H1 (cell line): Measurements from ENCODE around the gene TRIP13. TPM values are rescaled to one million over a fixed set of nuclear protein-coding genes. Genes with fewer than 3 reads are reported as not detected.
"Not testable (repeated sequence)": the region's sequence is repeated elsewhere in the genome, so short reads cannot be mapped to it uniquely, and the experiment has no call there.

Source experiments
- CTCF ChIA-PET: fragments of 300-600 bp; sonication (Branson Sonifier 250); formaldehyde crosslinking; loops from one replicate; lab custom pipeline; 2021; ENCODE audit not compliant: partially characterized antibody; lab: Charles Lee
- POLR2A ChIA-PET: fragments of 300-600 bp; sonication (Branson Sonifier 250); formaldehyde crosslinking; loops from one replicate; lab custom pipeline; 2021; ENCODE audit warnings: inconsistent platforms; ENCODE audit not compliant: partially characterized antibody; lab: Charles Lee
- DNase-seq, 2 experiments: peaks; one replicate each; pipeline versions ENCODE4 v3.0.0 to v3.0.0-alpha.2; 2010 to 2022; ENCODE audit warnings: low spot score in 2 of 2, low read depth in 1 of 2, mixed read lengths in 1 of 2
- FAIRE-seq: peaks from 2 replicates; lab custom pipeline; 2011; peaks lifted over from hg19 to GRCh38; lab: Jason Lieb, UNC
- H2AFZ ChIP-seq: 2 replicates; pipeline ENCODE4 v1.8.1; 2012; ENCODE audit warnings: low read length, inconsistent platforms
- H2AK5ac ChIP-seq: 2 replicates; pipeline ENCODE4 v1.6.1; 2013; ENCODE audit warnings: low read depth, low read length
- H2BK120ac ChIP-seq: replicated peaks from 2 replicates; pipeline ENCODE3; 2013; ENCODE audit warnings: low read depth, low read length, inconsistent platforms
- H2BK12ac ChIP-seq: 2 replicates; pipeline ENCODE4 v1.6.1; 2013; ENCODE audit warnings: low read depth, low read length
- H2BK15ac ChIP-seq: 2 replicates; pipeline ENCODE4 v1.6.1; 2013; ENCODE audit warnings: low read length
- H2BK20ac ChIP-seq: 2 replicates; pipeline ENCODE4 v1.6.1; 2013; ENCODE audit warnings: low read length
- H2BK5ac ChIP-seq: 2 replicates; pipeline ENCODE4 v1.6.1; 2013; ENCODE audit warnings: low read depth, low read length
- H3K14ac ChIP-seq: 2 replicates; pipeline ENCODE4 v1.6.1; 2013; ENCODE audit warnings: inconsistent platforms; ENCODE audit not compliant: insufficient read length
- H3K18ac ChIP-seq: 2 replicates; pipeline ENCODE4 v1.6.1; 2013; ENCODE audit warnings: low read length; ENCODE audit errors: extremely low read depth
- H3K23ac ChIP-seq: 2 replicates; pipeline ENCODE4 v1.6.1; 2013; ENCODE audit warnings: inconsistent platforms; ENCODE audit not compliant: insufficient read length
- H3K23me2 ChIP-seq: 2 replicates; pipeline ENCODE4 v1.6.1; 2013; ENCODE audit warnings: low read depth, low read length
- H3K27ac ChIP-seq: 2 replicates; pipeline ENCODE4 v1.6.1; 2011; ENCODE audit warnings: low read depth, low read length, inconsistent platforms
- H3K27me3 ChIP-seq, 4 experiments: replicated peaks in 1 of 4; 1 replicate in 1 of 4; 2 replicates in 3 of 4; pipeline versions ENCODE4 v1.6.1 to v1.8.1; 2011 to 2013; ENCODE audit warnings: low read length in 3 of 4, mild to moderate bottlenecking in 3 of 4, inconsistent platforms in 2 of 4, mixed read lengths in 2 of 4, moderate library complexity in 1 of 4; ENCODE audit not compliant: control insufficient read depth in 3 of 4, insufficient read depth in 3 of 4; ENCODE audit errors: extremely low read depth in 1 of 4
- H3K36me3 ChIP-seq, 4 experiments: 2 replicates each; pipeline versions ENCODE4 v1.6.1 to v1.8.1; 2011 to 2013; ENCODE audit warnings: mild to moderate bottlenecking in 4 of 4, low read length in 3 of 4, moderate library complexity in 2 of 4, control low read depth in 1 of 4, inconsistent platforms in 1 of 4; ENCODE audit not compliant: insufficient read depth in 4 of 4, control insufficient read depth in 2 of 4
- H3K4ac ChIP-seq: replicated peaks from 2 replicates; pipeline ENCODE3; 2013; ENCODE audit warnings: low read length, low read depth, mixed read lengths, inconsistent platforms; ENCODE audit not compliant: insufficient read length
- H3K4me1 ChIP-seq, 4 experiments: replicated peaks in 1 of 4; 1 replicate in 1 of 4; 2 replicates in 3 of 4; pipeline versions ENCODE4 v1.6.1 to v1.8.1; 2011 to 2013; ENCODE audit warnings: low read length in 3 of 4, inconsistent platforms in 2 of 4, mixed read lengths in 1 of 4; ENCODE audit not compliant: insufficient read depth in 4 of 4, control insufficient read depth in 3 of 4
- H3K4me2 ChIP-seq, 2 experiments: 2 replicates each; pipeline versions ENCODE4 v1.6.1 to v1.8.1; 2011 to 2013; ENCODE audit warnings: low read depth in 2 of 2, low read length in 2 of 2, control low read depth in 1 of 2, inconsistent platforms in 1 of 2, mild to moderate bottlenecking in 1 of 2; ENCODE audit not compliant: insufficient read depth in 1 of 2
- H3K4me3 ChIP-seq, 4 experiments: fragments of 200-600, 300-600 bp in 1 of 4; sonication (generic), shearing (Covaris generic), sonication (Bioruptor Twin) in 1 of 4; 2 replicates each; pipeline versions ENCODE4 v1.5.1 to v1.8.1; 2011 to 2016; ENCODE audit warnings: low read length in 4 of 4, low read depth in 3 of 4, control low read depth in 2 of 4, inconsistent platforms in 2 of 4, mild to moderate bottlenecking in 2 of 4, mixed read lengths in 1 of 4, moderate library complexity in 1 of 4; ENCODE audit not compliant: insufficient read depth in 2 of 4; ENCODE audit errors: extremely low read depth in 1 of 4
- H3K56ac ChIP-seq: replicated peaks from 2 replicates; pipeline ENCODE3; 2013; ENCODE audit warnings: low read depth, mild to moderate bottlenecking, mixed read lengths, low read length, inconsistent platforms; ENCODE audit not compliant: insufficient read length
- H3K79me1 ChIP-seq: 2 replicates; pipeline ENCODE4 v1.6.1; 2013; ENCODE audit warnings: low read depth, low read length, control low read depth
- H3K79me2 ChIP-seq, 2 experiments: 2 replicates each; pipeline versions ENCODE4 v1.6.1 to v1.8.1; 2012 to 2013; ENCODE audit warnings: low read length in 2 of 2, mild to moderate bottlenecking in 2 of 2, inconsistent platforms in 1 of 2; ENCODE audit not compliant: insufficient read depth in 2 of 2, control insufficient read depth in 1 of 2
- H3K9ac ChIP-seq, 4 experiments: replicated peaks in 1 of 4; 1 replicate in 1 of 4; 2 replicates in 3 of 4; pipeline versions ENCODE4 v1.6.1 to v1.8.1; 2011 to 2013; ENCODE audit warnings: low read depth in 3 of 4, low read length in 3 of 4, control low read depth in 2 of 4, mild to moderate bottlenecking in 2 of 4, moderate library complexity in 2 of 4, inconsistent platforms in 1 of 4; ENCODE audit errors: extremely low read depth in 1 of 4
- H3K9me3 ChIP-seq, 2 experiments: 2 replicates each; pipeline versions ENCODE4 v1.6.1 to v1.8.1; 2012 to 2013; ENCODE audit warnings: mild to moderate bottlenecking in 2 of 2, moderate library complexity in 2 of 2, control low read depth in 1 of 2, inconsistent platforms in 1 of 2, low read depth in 1 of 2, low read length in 1 of 2, mixed read lengths in 1 of 2; ENCODE audit not compliant: insufficient read depth in 2 of 2
- H4K20me1 ChIP-seq, 2 experiments: replicated peaks in 1 of 2; 2 replicates each; pipeline versions ENCODE3 to v1.8.1; 2011 to 2013; ENCODE audit warnings: inconsistent platforms in 2 of 2, low read length in 2 of 2, mild to moderate bottlenecking in 1 of 2; ENCODE audit not compliant: insufficient read depth in 2 of 2, control insufficient read depth in 1 of 2
- H4K5ac ChIP-seq: 2 replicates; pipeline ENCODE4 v1.6.1; 2013; ENCODE audit warnings: low read length, low read depth, mixed read lengths, inconsistent platforms; ENCODE audit not compliant: insufficient read length
- H4K8ac ChIP-seq: 2 replicates; pipeline ENCODE4 v1.8.0; 2013; ENCODE audit warnings: mild to moderate bottlenecking, moderate library complexity, low read length, inconsistent platforms; ENCODE audit not compliant: insufficient read depth; ENCODE audit errors: extremely low read depth
- H4K91ac ChIP-seq: replicated peaks from 2 replicates; pipeline ENCODE3; 2013; ENCODE audit warnings: low read length, mixed read lengths, inconsistent platforms; ENCODE audit not compliant: insufficient read length
- WGBS, 2 experiments: shearing (Covaris generic) in 1 of 2; methylation state at CpG; one replicate each; pipeline versions ENCODE4 v1.1.6 to v1.1.7; 2013 to 2015; ENCODE audit warnings: low lambda C conversion rate in 2 of 2, mixed read lengths in 2 of 2, inconsistent platforms in 1 of 2, low coverage in 1 of 2, missing lambda C conversion rate in 1 of 2; ENCODE audit not compliant: insufficient replicate concordance in 2 of 2, insufficient coverage in 1 of 2, insufficient read length in 1 of 2; ENCODE audit errors: extremely low coverage in 1 of 2, missing lambda C conversion rate in 1 of 2; 5-methylcytosine and 5-hydroxymethylcytosine counted together
- polyA plus RNA-seq, 7 experiments: library from polyadenylated mRNA; depleted of rRNA in 3 of 7; stranded (reverse) in 5 of 7; unstranded in 2 of 7; fragments of >200 nt in 5 of 7; fragments of 200-250 nt in 2 of 7; gene quantifications; 1 replicate in 5 of 7; 2 replicates in 1 of 7; 4 replicates in 1 of 7; pipeline versions ENCODE4 v1.2.1 to v1.2.3, GENCODE V29; 2011 to 2013; ENCODE audit warnings: missing spikeins in 2 of 7, mixed read lengths in 2 of 7
- total RNA-seq: library from RNA; stranded (reverse); fragmentation: NEBNext Ultra II Directional; extraction: Animal tissue kit (Norgen Biotek cat#: 25700); gene quantifications from 2 replicates; pipeline ENCODE4 v1.2.1, GENCODE V29; 2021

Gene TRIP13
- total and polyA plus RNA-seq, 2 of the 8 experiments (the other 6 are each of a cell fraction or from before 2014, with no cell fraction given) = 20.0 to 39.2 TPM

GRCh38 chr5:933951-934350 lies 41.3 kb downstream of the TRIP13 start:
- H2BK20ac ChIP-seq, H2AK5ac ChIP-seq, FAIRE-seq, DNase-seq, H3K9me3 ChIP-seq, POLR2A ChIA-PET, H3K27ac ChIP-seq, H2BK5ac ChIP-seq, H3K79me2 ChIP-seq, H3K23ac ChIP-seq, H3K18ac ChIP-seq, H3K9ac ChIP-seq, H4K5ac ChIP-seq, H2AFZ ChIP-seq, H3K36me3 ChIP-seq, H3K4me1 ChIP-seq, H2BK12ac ChIP-seq, H3K4me3 ChIP-seq, H3K14ac ChIP-seq, H4K20me1 ChIP-seq, H3K79me1 ChIP-seq, H3K56ac ChIP-seq, H3K27me3 ChIP-seq, H3K23me2 ChIP-seq, H2BK120ac ChIP-seq, H3K4me2 ChIP-seq, H4K8ac ChIP-seq, H2BK15ac ChIP-seq, H3K4ac ChIP-seq, H4K91ac ChIP-seq: not testable (repeated sequence)
- CTCF ChIA-PET = interaction anchor here (0.8 to 4.9 kb wide), 9 partner anchors 10 to 240 kb away, joined by 3 to 20 read pairs (median 5); partner anchors contain the start of gene BRD9

GRCh38 chr5:934381-934967 lies 41.8 kb downstream of the TRIP13 start:
- H3K4me2 ChIP-seq, H3K9me3 ChIP-seq, DNase-seq, H2BK15ac ChIP-seq, H3K27me3 ChIP-seq, H3K4me3 ChIP-seq, H3K4me1 ChIP-seq, H3K23me2 ChIP-seq, H4K20me1 ChIP-seq, H2AFZ ChIP-seq, H3K27ac ChIP-seq, H2BK12ac ChIP-seq, H2BK5ac ChIP-seq, H4K91ac ChIP-seq, H3K79me2 ChIP-seq, H3K9ac ChIP-seq, H4K5ac ChIP-seq, H3K14ac ChIP-seq, H3K23ac ChIP-seq, H3K4ac ChIP-seq, H2AK5ac ChIP-seq, FAIRE-seq, H2BK20ac ChIP-seq, H2BK120ac ChIP-seq, H3K56ac ChIP-seq, H3K79me1 ChIP-seq, H3K18ac ChIP-seq, H4K8ac ChIP-seq, H3K36me3 ChIP-seq, POLR2A ChIA-PET: not testable (repeated sequence)
- WGBS, 2 experiments = 97% methylated on average over 3 of the region's 3 CpGs; no CpG with 5 or more reads in 1 of the 2 experiments
- CTCF ChIA-PET = interaction anchor here (0.8 to 4.9 kb wide), 9 partner anchors 11 to 240 kb away, joined by 3 to 20 read pairs (median 5); partner anchors contain the start of gene BRD9
